Omental fat pad (tissue), 4 donors: ENCODE data around the gene IRAG1. TPM values are rescaled to one million over a fixed set of nuclear protein-coding genes. Genes with fewer than 3 reads are reported as not detected.

Source experiments
- ATAC-seq: fragments of 150-250 bp; one replicate; pipeline ENCODE4 v1.9.1; 2016; ENCODE audit warnings: mild to moderate bottlenecking, moderate library complexity; ENCODE audit not compliant: low FRiP score
- DNase-seq: peaks from one replicate; pipeline ENCODE4 v3.0.0-alpha.2; 2019; ENCODE audit warnings: low spot score
- CTCF ChIP-seq, 3 donors: fragments of 450-650 bp; IDR thresholded peaks; one replicate each; pipeline ENCODE4 v1.5.1; 2016 to 2017; ENCODE audit warnings: antibody characterized with exemption in 3 of 3, mild to moderate bottlenecking in 3 of 3, moderate library complexity in 2 of 3
- total RNA-seq, 4 donors: library from RNA; depleted of rRNA; stranded (reverse); fragments of >200 nt; gene quantifications; one replicate each; pipeline ENCODE4 v1.1.0, GENCODE V29; 2016

IRAG1 gene
- total RNA-seq: 10 to 100 TPM in 2 of 4 donors, 1 to 10 TPM in 2; 3.3 to 32.3 (median 7.7) TPM

GRCh38 chr11:10693509-10694081 is at the start of gene IRAG1:
Gene IRAG1 (minus strand): TSS chr11:10693755. CDS start chr11:10693602, 153 bp downstream.
- ATAC-seq: peak; percentile 75
- TF ChIP-seq CTCF (IDR thresholded peaks at IDR 0.05): no peak
- DNase-seq: no peak

- TF ChIP-seq CTCF (IDR thresholded peaks at IDR 0.05): no peak
- no peak for ATAC-seq
- DNase-seq: no peak
Measured at GRCh38 chr11:10742460-10743208, 49.1 kb upstream of the IRAG1 start.

GRCh38 chr11:10735481-10736475 is 42.2 kb upstream of the IRAG1 start:
- ATAC-seq: peak; percentile 98
- peak; percentile 93 for DNase-seq
- peak in 2 of 3 donors; percentile 94 to 95 for TF ChIP-seq CTCF (IDR thresholded peaks at IDR 0.05)

- no peak for ATAC-seq
Measured at GRCh38 chr11:10731064-10731680, 37.6 kb upstream of the IRAG1 start.

GRCh38 chr11:10730151-10730550 is 36.6 kb upstream of the IRAG1 start:
- TF ChIP-seq CTCF (IDR thresholded peaks at IDR 0.05): no peak
- DNase-seq (no peak), ATAC-seq (no peak)

More at GRCh38 chr11:10731064-10731680, 37.6 kb upstream of the IRAG1 start:
- TF ChIP-seq CTCF (IDR thresholded peaks at IDR 0.05): no peak
- no peak for DNase-seq

- peak; percentile 26 for ATAC-seq
- DNase-seq: no peak
- TF ChIP-seq CTCF (IDR thresholded peaks at IDR 0.05): no peak
Measured at GRCh38 chr11:10728789-10729472, 35.4 kb upstream of the IRAG1 start.
